Colonic mucosa (tissue), 4 donors: Measurements from ENCODE around the gene OSBPL6. TPM values are rescaled to one million over a fixed set of nuclear protein-coding genes. Genes with fewer than 3 reads are reported as not detected.

Experiments
- DNase-seq: peaks from one replicate; pipeline ENCODE4 v3.0.0-alpha.2; 2020
- H3K27ac ChIP-seq: fragments of 200-600 bp; one replicate; pipeline ENCODE4 v1.8.0; 2021
- H3K27me3 ChIP-seq: fragments of 200-600 bp; one replicate; pipeline ENCODE4 v1.8.0; 2021
- H3K36me3 ChIP-seq: fragments of 200-600 bp; one replicate; pipeline ENCODE4 v1.8.0; 2021
- H3K4me1 ChIP-seq: fragments of 200-600 bp; one replicate; pipeline ENCODE4 v1.8.0; 2021; ENCODE audit warnings: mild to moderate bottlenecking
- H3K4me3 ChIP-seq: fragments of 200-600 bp; one replicate; pipeline ENCODE4 v1.8.0; 2021
- H3K9ac ChIP-seq, 2 donors: one replicate each; pipeline ENCODE4 v1.7.0; 2013; ENCODE audit warnings: control low read depth in 2 of 2, low read depth in 2 of 2, low read length in 2 of 2
- H3K9me3 ChIP-seq: fragments of 200-600 bp; one replicate; pipeline ENCODE4 v1.8.0; 2021
- intact Hi-C: fragments of 100-400 bp; cut with DNase I; formaldehyde crosslinking; loops from one replicate; pipeline ENCODE4 v1.14.1; 2022
- total RNA-seq, 2 donors: library from RNA; stranded (reverse); fragmentation: NEBNext Ultra II Directional in 1 of 2; extraction: Animal tissue kit (Norgen Biotek cat#: 25700) in 1 of 2; gene quantifications; one replicate each; pipeline ENCODE4 v1.2.1, GENCODE V29; 2021
- TF ChIP-seq, protein P1 (sequence below): fragments of 200-600 bp; IDR thresholded peaks from one replicate; pipeline ENCODE4 v1.8.0; 2022; ENCODE audit warnings: antibody characterized with exemption, mild to moderate bottlenecking
- donor health status: healthy.
- donor health status: DM: no; HTN: no; CAD: no.
- donor health status: DM: no; HTN: no; CAD: no.

Gene OSBPL6
- total RNA-seq, 2 donors from 2014 or later, result 0.58 to 0.72 TPM

DNA sequence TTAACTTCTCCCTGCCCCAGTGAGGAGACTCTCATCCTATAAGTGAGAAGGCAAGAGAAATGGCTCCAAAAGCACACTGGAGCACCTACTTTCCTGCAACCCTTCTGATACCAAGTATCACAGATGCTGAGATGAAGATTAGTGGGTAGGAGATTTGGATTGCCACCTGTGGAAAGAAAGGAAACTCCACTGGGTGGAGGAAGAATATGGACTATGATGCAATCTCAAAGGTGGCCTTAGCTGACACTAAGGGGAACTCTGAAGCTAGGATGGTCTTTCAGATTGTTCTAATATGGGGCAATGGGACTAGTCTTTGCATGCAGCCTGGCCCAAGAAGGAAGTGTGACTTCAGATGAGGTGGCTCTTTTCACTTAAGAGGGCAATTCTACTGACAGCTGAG is 235.0 kb downstream of the OSBPL6 start:
- no peaks in the 10 kb centered on the region for H3K36me3 ChIP-seq
- H3K27me3 ChIP-seq, result no peaks in the 10 kb centered on the region
- no peaks in the 10 kb centered on the region for H3K9me3 ChIP-seq
- H3K9ac ChIP-seq, result no peak overlapping the region
- no peak overlapping the region for H3K27ac ChIP-seq
- H3K4me3 ChIP-seq, result no peak overlapping the region
- DNase-seq, result no peak
- H3K4me1 ChIP-seq, result no peaks in the 10 kb centered on the region
- TF ChIP-seq, protein P1, sequence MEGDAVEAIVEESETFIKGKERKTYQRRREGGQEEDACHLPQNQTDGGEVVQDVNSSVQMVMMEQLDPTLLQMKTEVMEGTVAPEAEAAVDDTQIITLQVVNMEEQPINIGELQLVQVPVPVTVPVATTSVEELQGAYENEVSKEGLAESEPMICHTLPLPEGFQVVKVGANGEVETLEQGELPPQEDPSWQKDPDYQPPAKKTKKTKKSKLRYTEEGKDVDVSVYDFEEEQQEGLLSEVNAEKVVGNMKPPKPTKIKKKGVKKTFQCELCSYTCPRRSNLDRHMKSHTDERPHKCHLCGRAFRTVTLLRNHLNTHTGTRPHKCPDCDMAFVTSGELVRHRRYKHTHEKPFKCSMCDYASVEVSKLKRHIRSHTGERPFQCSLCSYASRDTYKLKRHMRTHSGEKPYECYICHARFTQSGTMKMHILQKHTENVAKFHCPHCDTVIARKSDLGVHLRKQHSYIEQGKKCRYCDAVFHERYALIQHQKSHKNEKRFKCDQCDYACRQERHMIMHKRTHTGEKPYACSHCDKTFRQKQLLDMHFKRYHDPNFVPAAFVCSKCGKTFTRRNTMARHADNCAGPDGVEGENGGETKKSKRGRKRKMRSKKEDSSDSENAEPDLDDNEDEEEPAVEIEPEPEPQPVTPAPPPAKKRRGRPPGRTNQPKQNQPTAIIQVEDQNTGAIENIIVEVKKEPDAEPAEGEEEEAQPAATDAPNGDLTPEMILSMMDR, result no peak
- intact Hi-C loops, result no loop called here

DNA sequence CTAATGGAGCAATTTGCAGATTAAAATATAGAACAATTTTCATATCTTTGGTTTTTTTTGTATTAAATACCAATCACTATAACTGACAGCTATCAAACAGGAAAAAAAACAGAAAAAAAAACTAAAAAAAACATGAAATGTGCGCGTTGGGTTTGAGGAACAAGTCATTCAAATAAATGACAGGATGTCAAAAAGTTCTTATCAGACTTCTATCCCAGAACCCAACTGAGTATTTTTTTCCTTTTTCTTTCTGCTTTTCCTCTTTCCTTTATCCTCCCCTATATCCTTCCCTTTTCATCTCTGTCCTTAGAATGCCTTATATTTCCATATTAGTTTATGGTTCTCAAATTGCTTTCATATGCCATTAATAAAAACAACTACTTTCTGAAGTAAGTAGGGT is 242.3 kb downstream of the OSBPL6 start:
- no peak overlapping the region for H3K9ac ChIP-seq
- intact Hi-C loops, result no loop called here
- no peaks in the 10 kb centered on the region for H3K36me3 ChIP-seq
- H3K9me3 ChIP-seq, result no peaks in the 10 kb centered on the region
- no peaks in the 10 kb centered on the region for H3K27me3 ChIP-seq
- H3K4me1 ChIP-seq, result no peaks in the 10 kb centered on the region
- no peak overlapping the region for H3K4me3 ChIP-seq
- TF ChIP-seq, protein P1, result no peak
- DNase-seq, result no peak
- H3K27ac ChIP-seq, result no peak overlapping the region

DNA sequence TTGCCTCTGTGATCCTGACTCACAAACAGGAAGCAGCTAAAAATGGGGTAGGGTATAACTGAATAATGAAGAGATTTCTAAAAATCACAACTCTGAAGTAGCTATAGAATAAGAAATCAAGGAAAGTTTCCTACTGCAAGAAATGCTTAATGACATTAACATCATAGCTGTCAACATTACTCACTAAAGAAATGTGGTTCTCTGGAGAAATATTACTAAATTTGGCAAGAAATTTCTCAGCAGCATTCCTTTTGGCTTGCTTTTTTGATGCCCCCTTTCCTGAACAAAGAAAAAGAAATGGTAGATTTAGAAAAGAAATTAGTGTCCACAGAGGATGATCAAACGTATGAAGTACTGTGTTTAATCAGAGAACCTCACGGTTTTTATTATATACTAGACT is 247.1 kb downstream of the OSBPL6 start:
- intact Hi-C loops, result no loop called here
- Histone ChIP-seq H3K4me1 (no peaks in the 10 kb centered on the region), H3K27ac (no peak overlapping the region), H3K27me3 (no peaks in the 10 kb centered on the region), H3K4me3 (no peak overlapping the region), H3K9me3 (no peaks in the 10 kb centered on the region), H3K36me3 (peaks cover 8% of the 10 kb centered on the region), H3K9ac (no peak overlapping the region)
- DNase-seq, result no peak
- TF ChIP-seq, protein P1, result no peak

DNA sequence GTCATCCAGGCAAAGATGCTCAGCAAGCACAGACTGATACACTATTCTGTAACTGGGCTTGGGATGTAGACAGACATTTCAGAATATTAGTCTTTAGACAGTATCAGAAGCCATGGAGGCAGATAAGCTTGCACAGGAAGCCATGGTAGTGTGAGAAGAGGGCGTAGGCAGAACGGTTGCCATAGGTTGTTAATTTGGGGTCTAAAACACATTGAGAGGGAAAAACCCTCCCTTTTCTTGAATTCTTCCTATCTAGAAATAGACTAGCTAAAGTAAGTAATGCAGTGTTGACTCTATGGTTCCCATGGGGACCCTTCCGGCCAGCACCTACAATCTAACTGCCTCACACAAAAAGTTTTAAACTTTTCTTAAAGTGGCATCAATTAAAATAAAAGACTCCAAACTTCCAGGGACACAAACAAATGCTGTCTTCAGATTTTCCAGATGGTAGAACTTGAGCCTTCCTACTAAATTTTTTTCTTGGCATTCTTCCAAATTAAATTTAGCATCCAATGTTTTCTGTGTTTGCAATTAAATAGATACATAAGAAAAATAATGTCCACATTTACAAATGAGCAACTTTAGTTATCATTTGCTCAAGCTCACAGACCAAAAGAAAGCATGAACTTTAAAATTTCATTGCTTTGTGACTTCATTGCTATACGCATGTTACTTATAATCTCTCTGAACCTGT is 254.8 kb downstream of the OSBPL6 start:
- H3K9ac ChIP-seq, result no peak overlapping the region
- H3K4me3 ChIP-seq, result no peak overlapping the region
- H3K4me1 ChIP-seq, result peaks cover 5% of the 10 kb centered on the region
- H3K36me3 ChIP-seq, result peaks cover 8% of the 10 kb centered on the region
- H3K27me3 ChIP-seq, result no peaks in the 10 kb centered on the region
- no peaks in the 10 kb centered on the region for H3K9me3 ChIP-seq
- no peak overlapping the region for H3K27ac ChIP-seq
- intact Hi-C loops, result no loop called here
- DNase-seq, result no peak
- TF ChIP-seq, protein P1, result no peak

DNA sequence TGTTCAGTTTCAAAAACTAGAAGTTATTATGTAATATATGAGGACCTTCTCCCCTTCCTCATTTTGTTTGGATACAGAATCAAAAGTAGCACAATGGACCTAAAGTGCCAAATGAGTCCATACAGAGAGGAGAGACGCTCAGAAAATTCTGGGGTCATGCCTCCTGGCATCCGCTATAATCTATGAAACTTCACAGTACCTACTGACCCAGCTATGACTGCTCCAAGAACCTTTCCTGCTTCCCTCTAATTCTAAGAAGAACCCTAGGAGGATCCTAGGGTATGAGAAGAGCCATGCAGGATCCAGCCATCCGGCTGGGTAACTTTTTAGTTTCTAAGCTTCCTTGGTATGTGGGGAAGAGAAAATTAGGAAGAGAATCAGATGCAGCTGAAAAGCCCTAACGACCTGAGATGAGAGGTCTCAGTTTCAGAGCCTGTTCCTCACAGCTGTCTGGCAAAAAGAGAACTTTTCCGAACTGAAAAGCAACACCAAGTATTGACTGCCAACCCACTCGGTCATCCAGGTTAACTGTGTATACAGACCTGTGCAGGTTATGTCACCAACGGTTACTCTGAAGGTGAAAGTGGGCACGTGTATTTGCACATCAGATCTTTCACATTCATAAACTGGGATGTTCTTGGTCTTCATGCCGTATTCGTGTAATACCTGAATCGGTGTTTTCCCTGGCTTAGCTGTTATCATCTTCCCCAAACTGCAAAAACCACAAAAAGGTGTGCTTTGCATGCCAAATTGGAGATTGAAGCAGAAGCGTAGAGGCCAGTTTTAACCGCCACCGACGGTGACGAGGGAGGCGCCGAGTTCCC is 255.6 kb downstream of the OSBPL6 start:
- Histone ChIP-seq H3K9me3 (no peaks in the 10 kb centered on the region), H3K4me3 (peak overlapping the region; percentile 89), H3K9ac (peak overlapping the region; percentile 85 to 95), H3K36me3 (peaks cover under 1% of the 10 kb centered on the region), H3K4me1 (peaks cover 5% of the 10 kb centered on the region), H3K27me3 (no peaks in the 10 kb centered on the region), H3K27ac (peak overlapping the region; percentile 99)
- intact Hi-C loops, result no loop called here
- TF ChIP-seq, protein P1, result no peak
- no peak for DNase-seq
